Lung (tissue), 12 donors: ENCODE results near the gene FAM13A. TPM values are rescaled to one million over a fixed set of nuclear protein-coding genes. Genes with fewer than 3 reads are reported as not detected.
A peak's percentile ranks its signal among the peaks of the same experiment; 100 is the strongest.

Experiments
- ATAC-seq: fragments of 200-7000 bp; cut with Tn5 transposase; one replicate; pipeline ENCODE4 v1.9.1; 2020; ENCODE audit warnings: moderate number of reproducible peaks; ENCODE audit not compliant: insufficient read depth, low FRiP score
- DNase-seq, 3 donors: peaks; one replicate each; pipeline ENCODE4 v3.0.0-alpha.2; 2013 to 2017
- H3K27ac ChIP-seq, 2 donors: one replicate each; pipeline ENCODE4 v1.5.1; 2013; ENCODE audit warnings: mild to moderate bottlenecking in 2 of 2, moderate library complexity in 2 of 2, control low read depth in 1 of 2, inconsistent platforms in 1 of 2, low read depth in 1 of 2, low read length in 1 of 2
- H3K27me3 ChIP-seq, 3 donors: one replicate each; pipeline ENCODE4 v1.5.1; 2013; ENCODE audit warnings: low read length in 2 of 3; ENCODE audit not compliant: control insufficient read depth in 3 of 3, insufficient read depth in 3 of 3
- H3K36me3 ChIP-seq, 4 donors: one replicate each; pipeline ENCODE4 v1.5.1; 2013; ENCODE audit warnings: low read length in 4 of 4, mild to moderate bottlenecking in 1 of 4, moderate library complexity in 1 of 4; ENCODE audit not compliant: control insufficient read depth in 4 of 4, insufficient read depth in 4 of 4
- H3K4me1 ChIP-seq, 5 donors: one replicate each; pipeline ENCODE4 v1.5.1; 2013; ENCODE audit warnings: low read length in 5 of 5, mild to moderate bottlenecking in 2 of 5, moderate library complexity in 1 of 5; ENCODE audit not compliant: control insufficient read depth in 5 of 5, insufficient read depth in 5 of 5
- H3K4me3 ChIP-seq: one replicate; pipeline ENCODE4 v1.5.1; 2013; ENCODE audit warnings: mild to moderate bottlenecking, control low read depth, moderate library complexity
- H3K9ac ChIP-seq, 2 donors: one replicate each; pipeline ENCODE4 v1.5.1; 2013; ENCODE audit warnings: low read length in 2 of 2, control low read depth in 1 of 2; ENCODE audit not compliant: insufficient read depth in 1 of 2
- H3K9me3 ChIP-seq, 4 donors: one replicate each; pipeline ENCODE4 v1.5.1; 2013; ENCODE audit warnings: low read length in 3 of 4, mild to moderate bottlenecking in 1 of 4, moderate library complexity in 1 of 4; ENCODE audit not compliant: control insufficient read depth in 4 of 4, insufficient read depth in 3 of 4
- CTCF ChIP-seq: IDR thresholded peaks from 2 replicates; pipeline ENCODE4 v1.5.1; 2012; ENCODE audit warnings: mild to moderate bottlenecking; ENCODE audit errors: control extremely low read depth, extremely low read depth
- WGBS, 2 donors: extraction: QIAGEN DNeasy Blood & Tissue Kit; methylation state at CpG; one replicate each; pipeline ENCODE4 v1.1.7; 2013; 5-methylcytosine and 5-hydroxymethylcytosine counted together
- polyA plus RNA-seq, 2 donors: library from polyadenylated mRNA; stranded (reverse); fragments of 200-250 nt; gene quantifications; one replicate each; pipeline ENCODE4 v1.2.1, GENCODE V29; 2013
- total RNA-seq, 2 donors: library from RNA; depleted of rRNA in 1 of 2; stranded (reverse); fragments of >200 nt in 1 of 2; gene quantifications; one replicate each; pipeline ENCODE4 v1.2.1, GENCODE V29; 2014 to 2021
- donor health status: control.
- donor health status: control.
- donor health status: Bipolar disorder and iron deficiency.
- donor health status: healthy.
- donor health status: DM: yes; HTN: yes; CAD: no.

FAM13A gene
- total and polyA plus RNA-seq, 4 donors: 9.2 to 122 (median 29.3) TPM

DNA sequence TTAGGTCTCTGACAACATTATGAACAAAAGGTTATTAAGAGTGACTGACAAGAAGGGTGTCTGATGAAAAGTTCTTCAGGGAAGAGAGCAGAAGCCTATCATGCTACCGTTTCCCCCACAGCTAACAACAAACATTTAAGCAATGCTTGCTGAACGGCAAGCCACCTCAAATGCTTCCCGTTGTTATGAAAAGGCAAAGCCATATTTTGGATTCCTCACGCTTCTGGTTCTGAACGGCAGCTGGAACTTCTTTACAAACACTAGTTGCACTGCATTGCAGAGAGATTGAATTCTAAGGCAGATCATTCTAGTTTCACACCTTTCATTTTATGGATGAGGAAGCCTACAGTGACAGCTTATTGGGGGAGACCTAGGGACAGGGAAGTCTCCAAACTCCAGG lies 310.8 kb downstream of the FAM13A start:
- no peaks in the 10 kb centered on the region for H3K27me3 ChIP-seq
- no peak overlapping the region for H3K27ac ChIP-seq
- 69 to 80% methylated on average over 5 of the region's 5 CpGs for WGBS, 2 donors
- H3K4me3 ChIP-seq: no peak overlapping the region
- H3K9ac ChIP-seq: peak overlapping the region in 1 of 2 donors; percentile 56
- no peak for TF ChIP-seq CTCF
- peaks cover 25 to 53% (median 36%) of the 10 kb centered on the region in 4 donors for H3K36me3 ChIP-seq
- H3K4me1 ChIP-seq: peaks cover 0 to 31% (median 0%) of the 10 kb centered on the region in 5 donors
- ATAC-seq (no peak), DNase-seq (peak; percentile 73 to 91 (median 90))
- no peaks in the 10 kb centered on the region for H3K9me3 ChIP-seq

- Histone ChIP-seq H3K27me3 (no peaks in the 10 kb centered on the region), H3K9ac (peak overlapping the region in 1 of 2 donors; percentile 56), H3K4me3 (no peak overlapping the region), H3K4me1 (peaks cover 0 to 31% (median 0%) of the 10 kb centered on the region in 5 donors), H3K9me3 (no peaks in the 10 kb centered on the region), H3K27ac (no peak overlapping the region), H3K36me3 (peaks cover 23 to 57% (median 34%) of the 10 kb centered on the region in 4 donors)
- DNase-seq: peak in 2 of 3 donors; percentile 69 to 81
- ATAC-seq: no peak
- no peak for TF ChIP-seq CTCF
- WGBS, 2 donors: 82 to 87% methylated on average over 1 of the region's 1 CpG
These were observed 311.3 kb downstream of the FAM13A start for GRCh38 chr4:88745581-88746163.

GRCh38 chr4:88745175-88745574 lies 311.8 kb downstream of the FAM13A start:
- Histone ChIP-seq H3K9ac (no peak overlapping the region), H3K4me3 (no peak overlapping the region), H3K9me3 (no peaks in the 10 kb centered on the region), H3K27me3 (no peaks in the 10 kb centered on the region), H3K4me1 (peaks cover 0 to 31% (median 0%) of the 10 kb centered on the region in 5 donors), H3K36me3 (peaks cover 22 to 60% (median 29%) of the 10 kb centered on the region in 4 donors), H3K27ac (peak overlapping the region in 1 of 2 donors; percentile 31)
- TF ChIP-seq CTCF: no peak
- whole genome bisulfite sequencing, 2 donors: 83 to 89% methylated on average over 1 of the region's 1 CpG
- DNase-seq (no peak), ATAC-seq (no peak)

DNA sequence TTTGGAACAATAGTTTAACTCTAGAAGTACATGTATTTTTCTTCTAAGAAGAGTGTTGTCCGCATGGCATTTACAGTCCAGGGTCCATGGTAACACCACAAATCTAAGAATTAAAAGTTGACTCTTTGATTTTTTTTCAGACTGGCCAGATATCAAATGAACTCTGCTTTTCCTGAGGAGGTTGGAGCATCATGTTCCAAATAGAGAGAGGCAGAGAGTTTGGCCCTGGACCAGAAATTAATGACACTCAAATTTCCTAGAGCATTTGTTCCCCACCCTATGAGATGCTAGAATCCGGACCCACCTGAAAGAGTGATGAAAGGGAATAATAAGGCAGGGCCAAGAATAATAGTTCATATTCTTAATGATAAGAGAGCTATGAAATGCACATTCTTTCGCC lies 312.4 kb downstream of the FAM13A start:
- Histone ChIP-seq H3K4me1 (peaks cover 0 to 31% (median 0%) of the 10 kb centered on the region in 5 donors), H3K27ac (no peak overlapping the region)

More for the DNA sequence above, 312.4 kb downstream of the FAM13A start:
- Histone ChIP-seq H3K36me3 (peaks cover 17 to 55% (median 26%) of the 10 kb centered on the region in 4 donors), H3K4me3 (no peak overlapping the region), H3K9me3 (no peaks in the 10 kb centered on the region), H3K9ac (no peak overlapping the region), H3K27me3 (no peaks in the 10 kb centered on the region)
- DNase-seq (no peak), ATAC-seq (no peak)
- WGBS, 2 donors: 83 to 87% methylated on average over 3 of the region's 3 CpGs
- TF ChIP-seq CTCF: no peak
